WTC11 (cell line): ENCODE data around the gene PRKCB.

Source experiments
- ATF1 ChIP-seq: sonication (generic); formaldehyde crosslinking; IDR thresholded peaks from 2 replicates; pipeline ENCODE4 v1.8.1; 2023; ENCODE audit warnings: mild to moderate bottlenecking, moderate library complexity, missing genetic modification reagents
- ZNF423 ChIP-seq: fragments of 250-450 bp; sonication (Bioruptor Pico); IDR thresholded peaks from 2 replicates; pipeline ENCODE4 v2.1.2; 2022; ENCODE audit warnings: mild to moderate bottlenecking, moderate library complexity
- TF ChIP-seq, protein P1 (sequence below): sonication (generic); formaldehyde crosslinking; conservative IDR thresholded peaks from 2 replicates; pipeline ENCODE4 v1.8.1; 2022; ENCODE audit warnings: mild to moderate bottlenecking, missing genetic modification reagents
- TF ChIP-seq, protein P2 (sequence below): sonication (generic); formaldehyde crosslinking; conservative IDR thresholded peaks from 2 replicates; pipeline ENCODE4 v1.8.1; 2023; ENCODE audit warnings: mild to moderate bottlenecking, low read depth, missing genetic modification reagents, moderate library complexity

GRCh38 chr16:23947838-23948237, 112.1 kb downstream of the PRKCB start:
- no peak for TF ChIP-seq ATF1 (CRISPR knock-in tag)
- TF ChIP-seq, protein P1, sequence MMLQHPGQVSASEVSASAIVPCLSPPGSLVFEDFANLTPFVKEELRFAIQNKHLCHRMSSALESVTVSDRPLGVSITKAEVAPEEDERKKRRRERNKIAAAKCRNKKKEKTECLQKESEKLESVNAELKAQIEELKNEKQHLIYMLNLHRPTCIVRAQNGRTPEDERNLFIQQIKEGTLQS (CRISPR knock-in tag) = no peak
- TF ChIP-seq, protein P2, sequence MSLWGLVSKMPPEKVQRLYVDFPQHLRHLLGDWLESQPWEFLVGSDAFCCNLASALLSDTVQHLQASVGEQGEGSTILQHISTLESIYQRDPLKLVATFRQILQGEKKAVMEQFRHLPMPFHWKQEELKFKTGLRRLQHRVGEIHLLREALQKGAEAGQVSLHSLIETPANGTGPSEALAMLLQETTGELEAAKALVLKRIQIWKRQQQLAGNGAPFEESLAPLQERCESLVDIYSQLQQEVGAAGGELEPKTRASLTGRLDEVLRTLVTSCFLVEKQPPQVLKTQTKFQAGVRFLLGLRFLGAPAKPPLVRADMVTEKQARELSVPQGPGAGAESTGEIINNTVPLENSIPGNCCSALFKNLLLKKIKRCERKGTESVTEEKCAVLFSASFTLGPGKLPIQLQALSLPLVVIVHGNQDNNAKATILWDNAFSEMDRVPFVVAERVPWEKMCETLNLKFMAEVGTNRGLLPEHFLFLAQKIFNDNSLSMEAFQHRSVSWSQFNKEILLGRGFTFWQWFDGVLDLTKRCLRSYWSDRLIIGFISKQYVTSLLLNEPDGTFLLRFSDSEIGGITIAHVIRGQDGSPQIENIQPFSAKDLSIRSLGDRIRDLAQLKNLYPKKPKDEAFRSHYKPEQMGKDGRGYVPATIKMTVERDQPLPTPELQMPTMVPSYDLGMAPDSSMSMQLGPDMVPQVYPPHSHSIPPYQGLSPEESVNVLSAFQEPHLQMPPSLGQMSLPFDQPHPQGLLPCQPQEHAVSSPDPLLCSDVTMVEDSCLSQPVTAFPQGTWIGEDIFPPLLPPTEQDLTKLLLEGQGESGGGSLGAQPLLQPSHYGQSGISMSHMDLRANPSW = no peak
- no peak for TF ChIP-seq ZNF423
